Loucy (cell line): ENCODE results near the gene ATXN7L1.

Source experiments
- H2AFZ ChIP-seq: fragments of 200-600 bp; sonication (generic); 2 replicates; pipeline ENCODE4 v1.6.0; 2016; ENCODE audit warnings: antibody characterized with exemption, mild to moderate bottlenecking, low read length, moderate library complexity
- H3F3A ChIP-seq: fragments of 200-600 bp; 2 replicates; pipeline ENCODE4 v1.6.0; 2016; ENCODE audit warnings: antibody characterized with exemption, low read depth, mild to moderate bottlenecking
- H3K27me3 ChIP-seq: fragments of 200-600 bp; sonication (generic); 2 replicates; pipeline ENCODE4 v1.6.1; 2014; ENCODE audit warnings: low read length, mild to moderate bottlenecking; ENCODE audit not compliant: insufficient read depth, poor library complexity, severe bottlenecking
- H3K36me3 ChIP-seq: fragments of 200-600 bp; sonication (generic); 2 replicates; pipeline ENCODE4 v1.6.1; 2016; ENCODE audit warnings: low read length; ENCODE audit not compliant: insufficient read depth
- H3K4me1 ChIP-seq: fragments of 200-600 bp; sonication (generic); 2 replicates; pipeline ENCODE4 v1.5.1; 2014; ENCODE audit warnings: low read length, mild to moderate bottlenecking; ENCODE audit not compliant: insufficient read depth, poor library complexity, severe bottlenecking
- H3K4me2 ChIP-seq: fragments of 200-600 bp; sonication (generic); 2 replicates; pipeline ENCODE4 v1.6.0; 2014; ENCODE audit warnings: antibody characterized with exemption, low read length, low read depth, mild to moderate bottlenecking; ENCODE audit not compliant: poor library complexity, severe bottlenecking
- H3K4me3 ChIP-seq: fragments of 200-600 bp; sonication (generic); 2 replicates; pipeline ENCODE4 v1.5.1; 2014; ENCODE audit warnings: low read length, mild to moderate bottlenecking, mixed read lengths; ENCODE audit not compliant: poor library complexity, severe bottlenecking
- H3K79me2 ChIP-seq: fragments of 200-600 bp; sonication (generic); 2 replicates; pipeline ENCODE4 v1.6.1; 2014; ENCODE audit warnings: low read length; ENCODE audit not compliant: insufficient read depth
- H3K9ac ChIP-seq: fragments of 200-600 bp; sonication (generic); 2 replicates; pipeline ENCODE4 v1.6.0; 2014; ENCODE audit warnings: mild to moderate bottlenecking, low read depth, low read length, moderate library complexity; ENCODE audit not compliant: poor library complexity, severe bottlenecking
- H3K9me2 ChIP-seq: fragments of 200-600 bp; sonication (generic); replicated peaks from 2 replicates; pipeline ENCODE4 v1.6.1; 2016; ENCODE audit warnings: low read depth, low read length, mixed read lengths
- H3K9me3 ChIP-seq: fragments of 200-600 bp; sonication (generic); 2 replicates; pipeline ENCODE4 v1.6.1; 2014; ENCODE audit warnings: mild to moderate bottlenecking, antibody characterized with exemption, low read length, low read depth; ENCODE audit not compliant: insufficient read depth
- H4K20me1 ChIP-seq: fragments of 200-600 bp; sonication (generic); 2 replicates; pipeline ENCODE4 v1.6.0; 2014; ENCODE audit warnings: antibody characterized with exemption, low read length, mild to moderate bottlenecking; ENCODE audit not compliant: insufficient read depth, poor library complexity, severe bottlenecking
- EZH2phosphoT487 ChIP-seq: fragments of 200-600 bp; IDR thresholded peaks from 2 replicates; pipeline ENCODE4 v1.6.1; 2018; ENCODE audit warnings: antibody characterized with exemption, mild to moderate bottlenecking, moderate library complexity, borderline replicate concordance
- TF ChIP-seq, protein P1 (sequence below): fragments of 200-600 bp; sonication (generic); conservative IDR thresholded peaks from 2 replicates; pipeline ENCODE4 v1.5.1; 2014; ENCODE audit warnings: mild to moderate bottlenecking, antibody characterized with exemption, low read length

ATXN7L1 gene

DNA sequence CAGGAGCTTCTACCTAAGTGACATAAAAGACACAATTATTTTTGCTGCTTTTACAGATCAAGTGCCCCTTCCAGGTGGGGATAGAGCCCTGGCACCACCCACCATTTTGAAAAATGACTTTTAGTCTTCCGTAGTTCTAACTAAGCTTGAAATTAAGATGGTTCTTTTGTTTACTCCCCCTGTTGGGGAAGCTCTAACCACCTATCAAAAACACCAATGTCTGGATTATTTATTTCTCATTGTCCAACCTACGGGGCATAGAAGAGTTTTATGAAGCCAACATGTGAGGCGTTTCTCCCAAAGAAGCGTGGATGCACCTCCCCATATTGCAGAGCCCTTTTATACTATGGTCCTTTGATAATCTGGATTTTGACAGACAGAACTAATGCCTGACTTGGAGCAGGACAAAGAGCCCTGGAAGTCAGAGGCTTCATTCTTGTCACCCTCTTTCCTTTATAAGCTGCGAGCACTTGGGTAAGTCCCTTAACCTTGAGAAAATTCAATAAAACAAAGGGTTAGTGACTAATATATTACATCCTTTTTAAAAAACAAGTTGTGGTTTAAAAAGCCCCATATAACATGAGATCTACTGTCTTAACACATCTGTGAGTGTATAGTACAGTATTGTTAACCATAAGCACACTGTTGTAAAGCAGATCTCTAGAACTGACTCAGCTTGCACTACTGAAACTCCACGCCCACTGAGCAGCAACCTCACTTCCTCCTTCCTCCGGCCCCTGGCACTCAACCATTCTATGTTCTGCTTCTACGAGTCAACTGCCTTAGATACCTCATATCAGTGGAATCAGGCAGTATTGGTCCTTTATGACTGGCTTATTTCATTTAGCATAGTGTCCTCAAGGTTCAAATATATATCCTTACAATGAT lies 67.5 kb downstream of the ATXN7L1 start:
- Histone ChIP-seq H4K20me1 (no peaks in the 10 kb centered on the region), H3K4me2 (no peak overlapping the region), H3K36me3 (no peaks in the 10 kb centered on the region), H3K4me1 (no peaks in the 10 kb centered on the region), H3K4me3 (no peak overlapping the region), H3F3A (no peaks in the 10 kb centered on the region), H3K9me2 (no peaks in the 10 kb centered on the region), H3K27me3 (no peaks in the 10 kb centered on the region), H3K9ac (no peak overlapping the region), H3K79me2 (no peaks in the 10 kb centered on the region), H2AFZ (no peak overlapping the region), H3K9me3 (no peaks in the 10 kb centered on the region)
- TF ChIP-seq, protein P1, sequence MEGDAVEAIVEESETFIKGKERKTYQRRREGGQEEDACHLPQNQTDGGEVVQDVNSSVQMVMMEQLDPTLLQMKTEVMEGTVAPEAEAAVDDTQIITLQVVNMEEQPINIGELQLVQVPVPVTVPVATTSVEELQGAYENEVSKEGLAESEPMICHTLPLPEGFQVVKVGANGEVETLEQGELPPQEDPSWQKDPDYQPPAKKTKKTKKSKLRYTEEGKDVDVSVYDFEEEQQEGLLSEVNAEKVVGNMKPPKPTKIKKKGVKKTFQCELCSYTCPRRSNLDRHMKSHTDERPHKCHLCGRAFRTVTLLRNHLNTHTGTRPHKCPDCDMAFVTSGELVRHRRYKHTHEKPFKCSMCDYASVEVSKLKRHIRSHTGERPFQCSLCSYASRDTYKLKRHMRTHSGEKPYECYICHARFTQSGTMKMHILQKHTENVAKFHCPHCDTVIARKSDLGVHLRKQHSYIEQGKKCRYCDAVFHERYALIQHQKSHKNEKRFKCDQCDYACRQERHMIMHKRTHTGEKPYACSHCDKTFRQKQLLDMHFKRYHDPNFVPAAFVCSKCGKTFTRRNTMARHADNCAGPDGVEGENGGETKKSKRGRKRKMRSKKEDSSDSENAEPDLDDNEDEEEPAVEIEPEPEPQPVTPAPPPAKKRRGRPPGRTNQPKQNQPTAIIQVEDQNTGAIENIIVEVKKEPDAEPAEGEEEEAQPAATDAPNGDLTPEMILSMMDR = no peak
- TF ChIP-seq EZH2phosphoT487 = no peak

DNA sequence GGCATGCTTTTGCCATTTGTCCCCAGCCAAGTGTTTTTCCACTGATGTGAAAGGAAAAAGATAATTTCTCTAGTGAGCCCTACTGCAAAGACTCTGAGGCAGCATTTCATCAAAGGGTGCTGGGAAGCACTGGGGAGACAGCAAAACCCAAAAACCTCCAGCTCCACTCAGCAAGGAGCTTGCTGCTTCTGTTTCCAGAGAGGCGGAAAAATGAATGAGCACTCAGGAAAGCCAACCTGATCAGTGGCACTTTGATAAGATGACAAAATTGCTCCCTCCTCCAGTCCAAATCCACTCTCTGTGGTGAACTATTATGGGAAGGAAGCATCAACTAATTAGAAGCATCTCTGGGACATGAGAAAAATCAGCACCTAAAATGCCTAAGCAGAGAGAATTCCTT lies 68.2 kb downstream of the ATXN7L1 start:
- TF ChIP-seq, protein P1 = no peak
- TF ChIP-seq EZH2phosphoT487 = no peak
- Histone ChIP-seq H3K36me3 (no peaks in the 10 kb centered on the region), H2AFZ (no peak overlapping the region), H3K4me3 (no peak overlapping the region), H3K79me2 (no peaks in the 10 kb centered on the region), H3K9me2 (no peaks in the 10 kb centered on the region), H3K9me3 (no peaks in the 10 kb centered on the region), H3K4me2 (no peak overlapping the region), H4K20me1 (no peaks in the 10 kb centered on the region), H3K4me1 (no peaks in the 10 kb centered on the region), H3K27me3 (no peaks in the 10 kb centered on the region), H3F3A (no peaks in the 10 kb centered on the region), H3K9ac (no peak overlapping the region)

DNA sequence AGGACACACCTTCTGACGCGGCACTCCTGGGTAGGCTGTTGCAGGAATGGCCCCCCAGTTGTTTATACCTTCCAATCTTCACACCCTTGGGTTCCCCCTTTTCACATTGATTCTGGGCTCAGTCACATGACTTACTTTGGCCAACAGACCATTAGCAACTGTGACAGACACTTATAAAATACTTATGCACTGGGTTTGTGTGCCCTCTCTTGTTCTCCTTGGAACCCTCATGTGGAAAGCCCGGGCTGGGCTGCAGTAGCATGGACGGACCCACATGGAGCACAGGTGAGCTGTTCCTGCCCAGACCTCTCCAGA lies 69.0 kb downstream of the ATXN7L1 start:
- H3K36me3 ChIP-seq = no peaks in the 10 kb centered on the region
- no peaks in the 10 kb centered on the region for H3K79me2 ChIP-seq
- H3K4me2 ChIP-seq = no peak overlapping the region
- TF ChIP-seq, protein P1 = no peak
- no peak for TF ChIP-seq EZH2phosphoT487
- H3K9me3 ChIP-seq = no peaks in the 10 kb centered on the region
- no peak overlapping the region for H2AFZ ChIP-seq
- H3K27me3 ChIP-seq = no peaks in the 10 kb centered on the region
- no peaks in the 10 kb centered on the region for H3K4me1 ChIP-seq
- H3K9me2 ChIP-seq = no peaks in the 10 kb centered on the region
- no peaks in the 10 kb centered on the region for H4K20me1 ChIP-seq
- H3K9ac ChIP-seq = no peak overlapping the region
- H3F3A ChIP-seq = no peaks in the 10 kb centered on the region
- H3K4me3 ChIP-seq = no peak overlapping the region
